ENCODE results near the gene CEACAM1.
"Not testable (repeated sequence)": the region's sequence is repeated elsewhere in the genome, so short reads cannot be mapped to it uniquely, and the experiment has no call there.

CEACAM1 gene

GRCh38 chr19:42461231-42461630 lies 67.0 kb downstream of the CEACAM1 start:
- DNase-seq (ENCODE audit: low spot score in 2 of 2); H3K9me3 Mint-ChIP-seq; H3K27ac Mint-ChIP-seq (ENCODE audit: low read depth); H3K4me3 Mint-ChIP-seq; ATAC-seq (replicated peaks; ENCODE audit: extremely low read depth, poor library complexity, severe bottlenecking); H3K4me1 Mint-ChIP-seq; H3K27me3 Mint-ChIP-seq; H3K36me3 Mint-ChIP-seq (ENCODE audit: insufficient read depth): not testable (repeated sequence)

- Mint-ChIP-seq H3K4me1 (no peaks in the 10 kb centered on the region), H3K4me3 (no peak overlapping the region), H3K27me3 (no peaks in the 10 kb centered on the region), H3K27ac (ENCODE audit: low read depth) (no peak overlapping the region), H3K9me3 (no peaks in the 10 kb centered on the region), H3K36me3 (ENCODE audit: insufficient read depth) (no peaks in the 10 kb centered on the region)
- no peak for ATAC-seq (replicated peaks; ENCODE audit: extremely low read depth, poor library complexity, severe bottlenecking)
- no peak for DNase-seq (ENCODE audit: low spot score in 2 of 2)
These were observed 68.4 kb downstream of the CEACAM1 start for GRCh38 chr19:42459926-42460325.
